ENCODE results near the gene TLL2.

Gene TLL2

GRCh38 chr10:96389785-96390184 lies 123.9 kb downstream of the TLL2 start:
- no peak for DNase-seq (ENCODE audit: low read depth)

GRCh38 chr10:96387601-96388000 lies 126.1 kb downstream of the TLL2 start:
- DNase-seq (ENCODE audit: low read depth), result no peak

- DNase-seq (ENCODE audit: low read depth), result no peak
Observed at GRCh38 chr10:96387161-96387560, 126.6 kb downstream of the TLL2 start.

- no peak for DNase-seq (ENCODE audit: low read depth)
Observed at GRCh38 chr10:96384506-96384905, 129.2 kb downstream of the TLL2 start.

- DNase-seq (ENCODE audit: low read depth), result no peak
Observed at GRCh38 chr10:96380821-96381220, 132.9 kb downstream of the TLL2 start.

GRCh38 chr10:96379758-96380157 lies 134.0 kb downstream of the TLL2 start:
- DNase-seq (ENCODE audit: low read depth), result no peak

GRCh38 chr10:96378741-96379140 lies 135.0 kb downstream of the TLL2 start:
- DNase-seq (ENCODE audit: low read depth), result no peak

- no peak for DNase-seq (ENCODE audit: low read depth)
Observed at GRCh38 chr10:96377816-96378294, 135.9 kb downstream of the TLL2 start.

- DNase-seq (ENCODE audit: low read depth), result no peak
Observed at GRCh38 chr10:96376483-96376882, 137.2 kb downstream of the TLL2 start.

GRCh38 chr10:96374985-96375830 lies 138.5 kb downstream of the TLL2 start:
- peak; percentile 43 for DNase-seq (ENCODE audit: low read depth)

- DNase-seq (ENCODE audit: low read depth), result no peak
Observed at GRCh38 chr10:96374639-96374984, 139.1 kb downstream of the TLL2 start.

GRCh38 chr10:96374004-96374403 lies 139.7 kb downstream of the TLL2 start:
- DNase-seq (ENCODE audit: low read depth), result no peak

GRCh38 chr10:96371356-96371755 lies 142.4 kb downstream of the TLL2 start:
- no peak for DNase-seq (ENCODE audit: low read depth)

GRCh38 chr10:96370584-96371157 lies 143.1 kb downstream of the TLL2 start:
- DNase-seq (ENCODE audit: low read depth), result peak; percentile 13

GRCh38 chr10:96369890-96370583 lies 143.7 kb downstream of the TLL2 start:
- no peak for DNase-seq (ENCODE audit: low read depth)

GRCh38 chr10:96368971-96369370 lies 144.8 kb downstream of the TLL2 start:
- DNase-seq (ENCODE audit: low read depth), result no peak

- DNase-seq (ENCODE audit: low read depth), result no peak
Observed at GRCh38 chr10:96367470-96367869, 146.3 kb downstream of the TLL2 start.

GRCh38 chr10:96366508-96366907 lies 147.2 kb downstream of the TLL2 start:
- no peak for DNase-seq (ENCODE audit: low read depth)

- no peak for DNase-seq (ENCODE audit: low read depth)
Observed at GRCh38 chr10:96365571-96365970, 148.2 kb downstream of the TLL2 start.

GRCh38 chr10:96360766-96361165 lies 153.0 kb downstream of the TLL2 start:
- DNase-seq (ENCODE audit: low read depth), result no peak

- no peak for DNase-seq (ENCODE audit: low read depth)
Observed at GRCh38 chr10:96360331-96360730, 153.4 kb downstream of the TLL2 start.

GRCh38 chr10:96359616-96360015 lies 154.1 kb downstream of the TLL2 start:
- DNase-seq (ENCODE audit: low read depth), result no peak
